PFSK-1 (cell line): Measurements from ENCODE around the gene FASTK.

Source experiments
- POLR2AphosphoS5 ChIP-seq: IDR thresholded peaks from 2 replicates; pipeline ENCODE4 v1.6.1; 2012; ENCODE audit warnings: low read depth, mild to moderate bottlenecking, control low read depth, low read length, moderate library complexity
- TAF1 ChIP-seq: IDR thresholded peaks from 2 replicates; pipeline ENCODE4 v1.6.1; 2012; ENCODE audit warnings: low read length, control low read depth, borderline replicate concordance; ENCODE audit not compliant: insufficient read depth

DNA sequence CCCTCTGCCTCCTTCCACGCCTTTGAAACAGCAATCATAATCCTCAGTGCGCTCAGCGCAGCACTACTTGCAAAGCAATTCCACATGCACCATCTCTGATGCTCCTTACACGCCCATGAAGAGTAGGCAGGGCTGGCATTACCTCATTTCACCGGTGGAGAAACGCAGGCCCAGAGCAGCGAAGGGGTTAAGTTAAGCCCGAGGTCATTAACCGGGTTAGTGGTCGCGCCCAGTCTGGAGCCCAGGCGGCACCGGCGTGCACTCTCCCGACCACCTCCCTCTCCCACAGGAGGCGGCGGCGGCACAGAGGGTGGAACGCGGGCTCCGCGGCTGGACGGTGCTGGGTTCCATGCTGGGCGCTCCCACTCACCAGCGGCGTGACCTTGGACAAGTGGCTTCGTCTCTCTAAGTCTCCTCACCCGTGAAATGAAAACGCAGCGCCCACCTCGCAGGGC is 515 bp downstream of the FASTK start:
- TF ChIP-seq POLR2AphosphoS5 (no peak), TAF1 (no peak; the same call in 1 of the 2 replicates)
